ENCODE measurements around the gene PEX26.

Gene PEX26

GRCh38 chr22:18056807-18057474 is 20.8 kb upstream of the PEX26 start:
- Histone ChIP-seq H3K4me1 (ENCODE audit: control extremely low read depth in 1 of 4, control insufficient read depth in 4 of 4, insufficient read depth in 4 of 4, low read length in 3 of 4) (peaks cover 0 to 2% (median 0%) of the 10 kb centered on the region in 4 experiments), H3K27ac (ENCODE audit: insufficient read depth in 1 of 2, low read depth in 1 of 2, low read length in 2 of 2, poor library complexity in 1 of 2, severe bottlenecking in 2 of 2) (no peak overlapping the region), H3K4me3 (ENCODE audit: control insufficient read depth in 1 of 7, extremely low read depth in 1 of 7, insufficient read depth in 4 of 7, low read depth in 2 of 7, low read length in 6 of 7) (no peak overlapping the region), H3K27me3 (replicated peaks in 2 of 5; ENCODE audit: control insufficient read depth in 4 of 5, insufficient read depth in 5 of 5, low read length in 4 of 5) (no peaks in the 10 kb centered on the region), H3K36me3 (ENCODE audit: control insufficient read depth in 4 of 4, insufficient read depth in 4 of 4, low read length in 3 of 4) (no peaks in the 10 kb centered on the region), H3K9me3 (ENCODE audit: control extremely low read depth in 1 of 5, control insufficient read depth in 4 of 5, insufficient read depth in 2 of 5, low read depth in 1 of 5, low read length in 4 of 5) (no peaks in the 10 kb centered on the region)
- 87% methylated on average over 6 of the region's 10 CpGs for WGBS (ENCODE audit: insufficient coverage)
- ChIA-PET CTCF (interaction anchor here (1.4 to 1.6 kb wide), 2 partner anchors 9 to 227 kb away, joined by 3 to 5 read pairs; no protein-coding TSS in a partner anchor), POLR2A (no interaction called here)
- DNase-seq: peak in 1 of 3 donors; percentile 16

GRCh38 chr22:18057568-18058209 is 20.1 kb upstream of the PEX26 start:
- Histone ChIP-seq H3K27me3 (replicated peaks in 2 of 5; ENCODE audit: control insufficient read depth in 4 of 5, insufficient read depth in 5 of 5, low read length in 4 of 5) (no peaks in the 10 kb centered on the region), H3K27ac (ENCODE audit: insufficient read depth in 1 of 2, low read depth in 1 of 2, low read length in 2 of 2, poor library complexity in 1 of 2, severe bottlenecking in 2 of 2) (no peak overlapping the region), H3K9me3 (ENCODE audit: control extremely low read depth in 1 of 5, control insufficient read depth in 4 of 5, insufficient read depth in 2 of 5, low read depth in 1 of 5, low read length in 4 of 5) (no peaks in the 10 kb centered on the region), H3K4me1 (ENCODE audit: control extremely low read depth in 1 of 4, control insufficient read depth in 4 of 4, insufficient read depth in 4 of 4, low read length in 3 of 4) (peaks cover 0 to 2% (median 0%) of the 10 kb centered on the region in 4 experiments), H3K36me3 (ENCODE audit: control insufficient read depth in 4 of 4, insufficient read depth in 4 of 4, low read length in 3 of 4) (no peaks in the 10 kb centered on the region), H3K4me3 (ENCODE audit: control insufficient read depth in 1 of 7, extremely low read depth in 1 of 7, insufficient read depth in 4 of 7, low read depth in 2 of 7, low read length in 6 of 7) (no peak overlapping the region)
- peak in 2 of 3 donors; percentile 31 to 63 for DNase-seq
- POLR2A ChIA-PET: no interaction called here
- CTCF ChIA-PET: interaction anchor here (0.9 kb wide), 1 partner anchor 19 kb away, joined by 4 read pairs; no protein-coding TSS in a partner anchor
- WGBS (ENCODE audit: insufficient coverage): 64% methylated on average over 2 of the region's 4 CpGs

- CTCF ChIA-PET: interaction anchor here (0.9 kb wide), 1 partner anchor 18 kb away, joined by 4 read pairs; no protein-coding TSS in a partner anchor
- peaks cover 0 to 4% (median 0%) of the 10 kb centered on the region in 4 experiments for H3K4me1 ChIP-seq (ENCODE audit: control extremely low read depth in 1 of 4, control insufficient read depth in 4 of 4, insufficient read depth in 4 of 4, low read length in 3 of 4)
- POLR2A ChIA-PET: no interaction called here
- no peaks in the 10 kb centered on the region for H3K36me3 ChIP-seq (ENCODE audit: control insufficient read depth in 4 of 4, insufficient read depth in 4 of 4, low read length in 3 of 4)
- H3K4me3 ChIP-seq (ENCODE audit: control insufficient read depth in 1 of 7, extremely low read depth in 1 of 7, insufficient read depth in 4 of 7, low read depth in 2 of 7, low read length in 6 of 7): no peak overlapping the region
- H3K27ac ChIP-seq (ENCODE audit: insufficient read depth in 1 of 2, low read depth in 1 of 2, low read length in 2 of 2, poor library complexity in 1 of 2, severe bottlenecking in 2 of 2): no peak overlapping the region
- peaks cover 0 to 3% (median 0%) of the 10 kb centered on the region in 5 experiments for H3K27me3 ChIP-seq (replicated peaks in 2 of 5; ENCODE audit: control insufficient read depth in 4 of 5, insufficient read depth in 5 of 5, low read length in 4 of 5)
- no peaks in the 10 kb centered on the region for H3K9me3 ChIP-seq (ENCODE audit: control extremely low read depth in 1 of 5, control insufficient read depth in 4 of 5, insufficient read depth in 2 of 5, low read depth in 1 of 5, low read length in 4 of 5)
- WGBS (ENCODE audit: insufficient coverage): 100% methylated on average over 2 of the region's 7 CpGs
- DNase-seq: no peak
These were observed 19.3 kb upstream of the PEX26 start for GRCh38 chr22:18058371-18059093.

GRCh38 chr22:18059094-18059417 is 18.7 kb upstream of the PEX26 start:
- H3K4me1 ChIP-seq (ENCODE audit: control extremely low read depth in 1 of 4, control insufficient read depth in 4 of 4, insufficient read depth in 4 of 4, low read length in 3 of 4): peaks cover 0 to 4% (median 0%) of the 10 kb centered on the region in 4 experiments
- no peak overlapping the region for H3K27ac ChIP-seq (ENCODE audit: insufficient read depth in 1 of 2, low read depth in 1 of 2, low read length in 2 of 2, poor library complexity in 1 of 2, severe bottlenecking in 2 of 2)
- ChIA-PET POLR2A (no interaction called here), CTCF (no interaction called here)
- 92% methylated on average over 5 of the region's 5 CpGs for WGBS (ENCODE audit: insufficient coverage)
- no peaks in the 10 kb centered on the region for H3K36me3 ChIP-seq (ENCODE audit: control insufficient read depth in 4 of 4, insufficient read depth in 4 of 4, low read length in 3 of 4)
- no peak overlapping the region for H3K4me3 ChIP-seq (ENCODE audit: control insufficient read depth in 1 of 7, extremely low read depth in 1 of 7, insufficient read depth in 4 of 7, low read depth in 2 of 7, low read length in 6 of 7)
- H3K9me3 ChIP-seq (ENCODE audit: control extremely low read depth in 1 of 5, control insufficient read depth in 4 of 5, insufficient read depth in 2 of 5, low read depth in 1 of 5, low read length in 4 of 5): no peaks in the 10 kb centered on the region
- no peak for DNase-seq
- peaks cover 0 to 3% (median 0%) of the 10 kb centered on the region in 5 experiments for H3K27me3 ChIP-seq (replicated peaks in 2 of 5; ENCODE audit: control insufficient read depth in 4 of 5, insufficient read depth in 5 of 5, low read length in 4 of 5)

- no peaks in the 10 kb centered on the region for H3K36me3 ChIP-seq (ENCODE audit: control insufficient read depth in 4 of 4, insufficient read depth in 4 of 4, low read length in 3 of 4)
- 100% methylated on average over 1 of the region's 3 CpGs for WGBS (ENCODE audit: insufficient coverage)
- CTCF ChIA-PET: no interaction called here
- POLR2A ChIA-PET: no interaction called here
- H3K4me1 ChIP-seq (ENCODE audit: control extremely low read depth in 1 of 4, control insufficient read depth in 4 of 4, insufficient read depth in 4 of 4, low read length in 3 of 4): peaks cover 0 to 4% (median 0%) of the 10 kb centered on the region in 4 experiments
- no peaks in the 10 kb centered on the region for H3K9me3 ChIP-seq (ENCODE audit: control extremely low read depth in 1 of 5, control insufficient read depth in 4 of 5, insufficient read depth in 2 of 5, low read depth in 1 of 5, low read length in 4 of 5)
- no peak for DNase-seq
- H3K27me3 ChIP-seq (replicated peaks in 2 of 5; ENCODE audit: control insufficient read depth in 4 of 5, insufficient read depth in 5 of 5, low read length in 4 of 5): peaks cover 0 to 3% (median 0%) of the 10 kb centered on the region in 5 experiments
- no peak overlapping the region for H3K27ac ChIP-seq (ENCODE audit: insufficient read depth in 1 of 2, low read depth in 1 of 2, low read length in 2 of 2, poor library complexity in 1 of 2, severe bottlenecking in 2 of 2)
- H3K4me3 ChIP-seq (ENCODE audit: control insufficient read depth in 1 of 7, extremely low read depth in 1 of 7, insufficient read depth in 4 of 7, low read depth in 2 of 7, low read length in 6 of 7): no peak overlapping the region
These were observed 18.3 kb upstream of the PEX26 start for GRCh38 chr22:18059473-18059872.

- peaks cover 0 to 4% (median 0%) of the 10 kb centered on the region in 4 experiments for H3K4me1 ChIP-seq (ENCODE audit: control extremely low read depth in 1 of 4, control insufficient read depth in 4 of 4, insufficient read depth in 4 of 4, low read length in 3 of 4)
- H3K36me3 ChIP-seq (ENCODE audit: control insufficient read depth in 4 of 4, insufficient read depth in 4 of 4, low read length in 3 of 4): no peaks in the 10 kb centered on the region
- no peak overlapping the region for H3K4me3 ChIP-seq (ENCODE audit: control insufficient read depth in 1 of 7, extremely low read depth in 1 of 7, insufficient read depth in 4 of 7, low read depth in 2 of 7, low read length in 6 of 7)
- CTCF ChIA-PET: no interaction called here
- POLR2A ChIA-PET: no interaction called here
- H3K27ac ChIP-seq (ENCODE audit: insufficient read depth in 1 of 2, low read depth in 1 of 2, low read length in 2 of 2, poor library complexity in 1 of 2, severe bottlenecking in 2 of 2): no peak overlapping the region
- WGBS (ENCODE audit: insufficient coverage): 87% methylated on average over 2 of the region's 5 CpGs
- H3K27me3 ChIP-seq (replicated peaks in 2 of 5; ENCODE audit: control insufficient read depth in 4 of 5, insufficient read depth in 5 of 5, low read length in 4 of 5): peaks cover 0 to 3% (median under 1%) of the 10 kb centered on the region in 5 experiments
- no peaks in the 10 kb centered on the region for H3K9me3 ChIP-seq (ENCODE audit: control extremely low read depth in 1 of 5, control insufficient read depth in 4 of 5, insufficient read depth in 2 of 5, low read depth in 1 of 5, low read length in 4 of 5)
- DNase-seq: no peak
These were observed 17.8 kb upstream of the PEX26 start for GRCh38 chr22:18059991-18060390.
